ENCODE results near the gene SH2D2A.

The SH2D2A gene

GRCh38 chr1:156789621-156790318 lies 26.9 kb downstream of the SH2D2A start:
- Histone ChIP-seq H3K27me3 (ENCODE audit: insufficient read depth, low read length, poor library complexity) (no peaks in the 10 kb centered on the region), H3K4me3 (ENCODE audit: low read depth in 1 of 2, low read length in 2 of 2) (no peak overlapping the region), H4K20me1 (ENCODE audit: insufficient read depth, low read length) (peaks cover 2% of the 10 kb centered on the region; the same call in 1 of the 2 replicates), H3K36me3 (ENCODE audit: insufficient read depth, low read length) (peaks cover 93% of the 10 kb centered on the region), H3K4me1 (ENCODE audit: insufficient read depth, low read length) (no peaks in the 10 kb centered on the region), H3K79me2 (ENCODE audit: insufficient read depth, low read length) (peaks cover 14% of the 10 kb centered on the region; the same call in 1 of the 2 replicates), H3K9ac (ENCODE audit: low read depth, low read length) (no peak overlapping the region), H3K9me3 (ENCODE audit: insufficient read depth, low read length, severe bottlenecking) (no peaks in the 10 kb centered on the region), H3K4me2 (ENCODE audit: insufficient read depth, low read length) (no peak overlapping the region), H3K27ac (ENCODE audit: low read length) (no peak overlapping the region), H2AFZ (ENCODE audit: low read depth, low read length) (no peak overlapping the region)
- DNase-seq (no peak), ATAC-seq (ENCODE audit: insufficient read depth, low read depth) (no peak)
- TF ChIP-seq CTCF (IDR thresholded peaks at IDR 0.05; ENCODE audit: borderline replicate concordance, extremely low read depth, low read length, poor library complexity, severe bottlenecking) (no peak), EZH2 (IDR thresholded peaks at IDR 0.05; ENCODE audit: borderline replicate concordance, low read depth, low read length, severe bottlenecking) (no peak)

- Histone ChIP-seq H3K4me2 (ENCODE audit: insufficient read depth, low read length) (no peak overlapping the region), H2AFZ (ENCODE audit: low read depth, low read length) (no peak overlapping the region), H3K4me1 (ENCODE audit: insufficient read depth, low read length) (no peaks in the 10 kb centered on the region), H3K79me2 (ENCODE audit: insufficient read depth, low read length) (peaks cover 24% of the 10 kb centered on the region), H3K9ac (ENCODE audit: low read depth, low read length) (no peak overlapping the region), H3K9me3 (ENCODE audit: insufficient read depth, low read length, severe bottlenecking) (no peaks in the 10 kb centered on the region), H4K20me1 (ENCODE audit: insufficient read depth, low read length) (peaks cover 10% of the 10 kb centered on the region), H3K4me3 (ENCODE audit: low read depth in 1 of 2, low read length in 2 of 2) (no peak overlapping the region), H3K27ac (ENCODE audit: low read length) (no peak overlapping the region), H3K36me3 (ENCODE audit: insufficient read depth, low read length) (peaks cover 89% of the 10 kb centered on the region), H3K27me3 (ENCODE audit: insufficient read depth, low read length, poor library complexity) (no peaks in the 10 kb centered on the region)
- no peak for DNase-seq
- TF ChIP-seq EZH2 (IDR thresholded peaks at IDR 0.05; ENCODE audit: borderline replicate concordance, low read depth, low read length, severe bottlenecking) (no peak), CTCF (IDR thresholded peaks at IDR 0.05; ENCODE audit: borderline replicate concordance, extremely low read depth, low read length, poor library complexity, severe bottlenecking) (no peak)
- no peak for ATAC-seq (ENCODE audit: insufficient read depth, low read depth)
These were observed 28.5 kb downstream of the SH2D2A start for GRCh38 chr1:156788136-156788535.

GRCh38 chr1:156786640-156787039 lies 30.0 kb downstream of the SH2D2A start:
- no peak for ATAC-seq (ENCODE audit: insufficient read depth, low read depth)
- Histone ChIP-seq H3K36me3 (ENCODE audit: insufficient read depth, low read length) (peaks cover 88% of the 10 kb centered on the region), H3K79me2 (ENCODE audit: insufficient read depth, low read length) (peaks cover 38% of the 10 kb centered on the region)

More at GRCh38 chr1:156786640-156787039, 30.0 kb downstream of the SH2D2A start:
- no peaks in the 10 kb centered on the region for H3K27me3 ChIP-seq (ENCODE audit: insufficient read depth, low read length, poor library complexity)
- no peaks in the 10 kb centered on the region for H3K9me3 ChIP-seq (ENCODE audit: insufficient read depth, low read length, severe bottlenecking)
- H3K4me3 ChIP-seq (ENCODE audit: low read depth in 1 of 2, low read length in 2 of 2) = no peak overlapping the region
- peaks cover 22% of the 10 kb centered on the region for H4K20me1 ChIP-seq (ENCODE audit: insufficient read depth, low read length)
- H3K27ac ChIP-seq (ENCODE audit: low read length) = no peak overlapping the region
- H3K4me2 ChIP-seq (ENCODE audit: insufficient read depth, low read length) = no peak overlapping the region
- TF ChIP-seq CTCF (IDR thresholded peaks at IDR 0.05; ENCODE audit: borderline replicate concordance, extremely low read depth, low read length, poor library complexity, severe bottlenecking) = no peak
- TF ChIP-seq EZH2 (IDR thresholded peaks at IDR 0.05; ENCODE audit: borderline replicate concordance, low read depth, low read length, severe bottlenecking) = no peak
- H3K9ac ChIP-seq (ENCODE audit: low read depth, low read length) = no peak overlapping the region
- no peak for DNase-seq
- no peaks in the 10 kb centered on the region for H3K4me1 ChIP-seq (ENCODE audit: insufficient read depth, low read length)
- H2AFZ ChIP-seq (ENCODE audit: low read depth, low read length) = no peak overlapping the region

Measured in DND-41 (cell line).